ENCODE measurements around the gene CGB2.
"Not testable (repeated sequence)": the region's sequence is repeated elsewhere in the genome, so short reads cannot be mapped to it uniquely, and the experiment has no call there.

The CGB2 gene

GRCh38 chr19:49067554-49067953, 35.9 kb downstream of the CGB2 start:
- FAIRE-seq (no peak), DNase-seq (ENCODE audit: insufficient read length) (no peak)
- TF ChIP-seq TAF1 (IDR thresholded peaks at IDR 0.05; ENCODE audit: borderline replicate concordance, low read depth, low read length): no peak
- no peak for TF ChIP-seq POLR2A (IDR thresholded peaks at IDR 0.05; ENCODE audit: low read depth, low read length)

- TF ChIP-seq TAF1 (IDR thresholded peaks at IDR 0.05; ENCODE audit: borderline replicate concordance, low read depth, low read length) (no peak), POLR2A (IDR thresholded peaks at IDR 0.05; ENCODE audit: low read depth, low read length) (no peak), POLR2AphosphoS5 (IDR thresholded peaks at IDR 0.05; ENCODE audit: low read depth, low read length) (no peak)
- DNase-seq (ENCODE audit: insufficient read length): no peak
- no peak for FAIRE-seq
Observed at GRCh38 chr19:49069026-49069425, 37.3 kb downstream of the CGB2 start.

- TF ChIP-seq TAF1 (IDR thresholded peaks at IDR 0.05; ENCODE audit: borderline replicate concordance, low read depth, low read length): no peak
- no peak for TF ChIP-seq POLR2A (IDR thresholded peaks at IDR 0.05; ENCODE audit: low read depth, low read length)
- TF ChIP-seq POLR2AphosphoS5 (IDR thresholded peaks at IDR 0.05; ENCODE audit: low read depth, low read length): no peak
- DNase-seq (ENCODE audit: insufficient read length): no peak
- no peak for FAIRE-seq
Observed at GRCh38 chr19:49070416-49070815, 38.7 kb downstream of the CGB2 start.

GRCh38 chr19:49071860-49072547, 40.3 kb downstream of the CGB2 start:
- DNase-seq (ENCODE audit: insufficient read length) (no peak), FAIRE-seq (no peak)
- TF ChIP-seq TAF1 (IDR thresholded peaks at IDR 0.05; ENCODE audit: borderline replicate concordance, low read depth, low read length) (no peak), POLR2AphosphoS5 (IDR thresholded peaks at IDR 0.05; ENCODE audit: low read depth, low read length) (no peak), POLR2A (IDR thresholded peaks at IDR 0.05; ENCODE audit: low read depth, low read length) (no peak)

GRCh38 chr19:49073514-49074378, 42.1 kb downstream of the CGB2 start:
- no peak for FAIRE-seq
- TF ChIP-seq TAF1 (IDR thresholded peaks at IDR 0.05; ENCODE audit: borderline replicate concordance, low read depth, low read length) (no peak), POLR2A (IDR thresholded peaks at IDR 0.05; ENCODE audit: low read depth, low read length) (no peak), POLR2AphosphoS5 (IDR thresholded peaks at IDR 0.05; ENCODE audit: low read depth, low read length) (no peak)
- no peak for DNase-seq (ENCODE audit: insufficient read length)

GRCh38 chr19:49074869-49075268, 43.2 kb downstream of the CGB2 start:
- not testable (repeated sequence) for DNase-seq (ENCODE audit: insufficient read length); FAIRE-seq

- no peak for DNase-seq (ENCODE audit: insufficient read length)
- FAIRE-seq: no peak
- TF ChIP-seq POLR2AphosphoS5 (IDR thresholded peaks at IDR 0.05; ENCODE audit: low read depth, low read length) (no peak), TAF1 (IDR thresholded peaks at IDR 0.05; ENCODE audit: borderline replicate concordance, low read depth, low read length) (no peak), POLR2A (IDR thresholded peaks at IDR 0.05; ENCODE audit: low read depth, low read length) (no peak)
Observed at GRCh38 chr19:49080392-49080791, 48.7 kb downstream of the CGB2 start.

- DNase-seq (ENCODE audit: insufficient read length): no peak
- no peak for TF ChIP-seq TAF1 (IDR thresholded peaks at IDR 0.05; ENCODE audit: borderline replicate concordance, low read depth, low read length)
- no peak for TF ChIP-seq POLR2A (IDR thresholded peaks at IDR 0.05; ENCODE audit: low read depth, low read length)
- TF ChIP-seq POLR2AphosphoS5 (IDR thresholded peaks at IDR 0.05; ENCODE audit: low read depth, low read length): no peak
- no peak for FAIRE-seq
Observed at GRCh38 chr19:49081273-49081672, 49.6 kb downstream of the CGB2 start.

Data from GM12892 (cell line).